SH-SY5Y (cell line): ENCODE results near the gene ARFRP1.

Experiments used
- GATA2 ChIP-seq: IDR thresholded peaks from 2 replicates; pipeline ENCODE4 v1.6.1; 2011; ENCODE audit warnings: mild to moderate bottlenecking, low read depth, low read length
- GATA3 ChIP-seq: IDR thresholded peaks from 2 replicates; pipeline ENCODE4 v1.6.1; 2011; ENCODE audit warnings: low read depth, mild to moderate bottlenecking, low read length, moderate library complexity

DNA sequence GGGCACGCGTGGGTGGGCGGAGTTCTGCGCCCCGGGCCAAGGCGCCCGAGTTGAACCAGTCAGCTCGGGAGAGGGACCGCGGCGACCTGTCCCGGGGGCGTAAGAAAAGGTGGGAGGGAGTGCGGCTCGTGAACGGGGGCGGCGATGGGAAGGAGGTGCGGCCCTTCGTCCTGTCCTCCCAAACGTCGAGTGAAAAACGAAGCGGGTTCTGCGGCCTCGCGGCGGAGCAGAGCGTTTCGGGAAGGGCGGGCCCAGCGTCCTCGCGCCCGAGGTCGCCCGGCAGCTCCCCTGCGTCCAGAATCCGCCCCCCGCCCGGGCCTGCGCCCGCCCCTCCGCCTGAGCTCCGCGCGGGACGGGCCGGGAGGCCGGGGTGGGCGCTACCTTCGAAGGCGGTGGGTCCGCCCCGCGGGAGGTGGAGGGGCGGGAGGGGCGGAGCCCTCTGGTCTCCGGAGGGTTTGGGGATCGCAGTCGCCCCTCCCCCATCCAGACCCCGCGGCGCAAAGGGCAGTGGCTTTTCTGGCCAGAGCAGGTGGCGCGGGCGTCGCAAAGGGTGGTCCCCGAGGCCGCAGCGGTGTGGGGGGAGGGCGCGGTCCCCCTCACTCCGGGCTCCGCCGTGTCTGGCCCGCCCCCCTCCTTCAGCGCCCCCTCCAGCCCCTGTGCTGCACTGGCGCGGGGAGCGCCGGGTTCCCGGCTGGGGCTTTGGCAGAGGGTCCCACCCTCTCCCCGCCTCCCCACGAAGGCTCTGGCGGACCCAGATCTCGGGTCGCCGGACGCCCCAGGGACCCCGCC, 55.4 kb downstream of the ARFRP1 start:
- TF ChIP-seq GATA3 (no peak), GATA2 (no peak)
